SHP77 (cell line): ENCODE data around the gene FBRS.
"Not testable (repeated sequence)": the region's sequence is repeated elsewhere in the genome, so short reads cannot be mapped to it uniquely, and the experiment has no call there.

Experiments used
- DNase-seq, 2 experiments: peaks; one replicate each; lab custom pipeline; 2025; lab: John Stamatoyannopoulos, UW

The FBRS gene

GRCh38 chr16:30698816-30699614, 40.8 kb downstream of the FBRS start, which contains the start of gene SRCAP:
SRCAP (plus strand) TSS chr16:30699171; CDS start chr16:30700825, 1,654 bp downstream.
- peak; percentile 74 to 83 for DNase-seq

- no peak for DNase-seq
Observed at GRCh38 chr16:30699615-30700099, 41.4 kb downstream of the FBRS start.

- DNase-seq = no peak
Observed at GRCh38 chr16:30700491-30700890, 42.3 kb downstream of the FBRS start.

GRCh38 chr16:30700971-30701370, 42.7 kb downstream of the FBRS start:
- DNase-seq = no peak

GRCh38 chr16:30703071-30703470, 44.8 kb downstream of the FBRS start:
- DNase-seq = not testable (repeated sequence)

GRCh38 chr16:30703971-30704370, 45.7 kb downstream of the FBRS start:
- DNase-seq = no peak

GRCh38 chr16:30706046-30706445, 47.8 kb downstream of the FBRS start:
- no peak for DNase-seq

- no peak for DNase-seq
Observed at GRCh38 chr16:30710971-30711370, 52.7 kb downstream of the FBRS start.

GRCh38 chr16:30711712-30712111, 53.5 kb downstream of the FBRS start:
- no peak for DNase-seq

GRCh38 chr16:30715750-30716445, 57.7 kb downstream of the FBRS start:
- DNase-seq = no peak

GRCh38 chr16:30720086-30720485, 61.9 kb downstream of the FBRS start:
- no peak for DNase-seq
